Esophagus muscularis mucosa (tissue), 3 donors: Measurements from ENCODE around the gene HYAL1.

Source experiments
- EP300 ChIP-seq: sonication (generic); formaldehyde crosslinking; IDR thresholded peaks from one replicate; pipeline ENCODE4 v1.6.1; 2017; ENCODE audit warnings: antibody characterized with exemption
- TF ChIP-seq, protein P1 (sequence below), 3 experiments: fragments of 200-600 bp in 2 of 3; fragments of 450-650 bp in 1 of 3; sonication (generic) in 2 of 3; IDR thresholded peaks; one replicate each; pipeline ENCODE4 v1.5.1; 2017 to 2019; ENCODE audit warnings: antibody characterized with exemption in 3 of 3, mild to moderate bottlenecking in 2 of 3, moderate library complexity in 1 of 3

DNA sequence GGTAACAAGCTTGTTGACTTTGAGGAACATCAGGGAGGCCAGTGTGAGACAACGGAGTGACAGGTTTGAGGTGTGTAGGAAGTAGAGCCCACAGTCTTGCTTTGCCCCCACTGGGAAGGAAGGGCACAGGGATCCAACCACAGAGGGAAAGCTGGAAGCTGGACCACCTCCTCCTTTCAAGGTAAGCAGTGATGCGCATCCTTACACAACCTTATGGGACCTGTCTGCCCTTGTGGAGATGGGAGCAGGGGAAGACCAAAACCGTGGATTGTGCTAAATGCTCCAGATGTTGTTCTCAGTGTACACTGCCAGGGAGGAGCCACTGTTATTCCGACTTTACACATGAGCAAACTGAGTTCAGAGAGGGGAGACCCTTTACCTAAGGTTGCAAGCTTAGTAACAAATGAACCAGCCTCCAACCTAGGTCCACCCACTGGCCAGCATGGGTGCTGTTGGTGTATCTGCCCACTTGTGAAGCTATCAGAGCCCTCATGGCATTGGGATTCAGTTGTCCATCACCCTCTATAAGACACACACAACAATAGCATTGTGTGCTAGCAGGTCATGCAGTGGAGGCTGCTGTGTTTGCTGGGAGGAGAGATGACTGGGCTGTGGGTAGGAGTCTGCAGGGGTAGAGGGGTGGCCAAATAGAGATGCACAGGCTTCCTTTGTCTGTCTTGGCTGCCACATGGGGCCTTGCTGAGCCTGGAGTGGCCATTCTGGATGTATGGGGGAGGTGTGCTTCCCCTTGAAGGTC lies 25.1 kb downstream of the HYAL1 start:
- TF ChIP-seq, protein P1, sequence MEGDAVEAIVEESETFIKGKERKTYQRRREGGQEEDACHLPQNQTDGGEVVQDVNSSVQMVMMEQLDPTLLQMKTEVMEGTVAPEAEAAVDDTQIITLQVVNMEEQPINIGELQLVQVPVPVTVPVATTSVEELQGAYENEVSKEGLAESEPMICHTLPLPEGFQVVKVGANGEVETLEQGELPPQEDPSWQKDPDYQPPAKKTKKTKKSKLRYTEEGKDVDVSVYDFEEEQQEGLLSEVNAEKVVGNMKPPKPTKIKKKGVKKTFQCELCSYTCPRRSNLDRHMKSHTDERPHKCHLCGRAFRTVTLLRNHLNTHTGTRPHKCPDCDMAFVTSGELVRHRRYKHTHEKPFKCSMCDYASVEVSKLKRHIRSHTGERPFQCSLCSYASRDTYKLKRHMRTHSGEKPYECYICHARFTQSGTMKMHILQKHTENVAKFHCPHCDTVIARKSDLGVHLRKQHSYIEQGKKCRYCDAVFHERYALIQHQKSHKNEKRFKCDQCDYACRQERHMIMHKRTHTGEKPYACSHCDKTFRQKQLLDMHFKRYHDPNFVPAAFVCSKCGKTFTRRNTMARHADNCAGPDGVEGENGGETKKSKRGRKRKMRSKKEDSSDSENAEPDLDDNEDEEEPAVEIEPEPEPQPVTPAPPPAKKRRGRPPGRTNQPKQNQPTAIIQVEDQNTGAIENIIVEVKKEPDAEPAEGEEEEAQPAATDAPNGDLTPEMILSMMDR (IDR thresholded peaks at IDR 0.05), result no peak
- TF ChIP-seq EP300, result no peak
